Activated CD4-positive, alpha-beta T cell treated with anti-CD3 and anti-CD28 coated beads, Interleukin-2, amount 50 U/mL, for 48 hours (primary cell): ENCODE data around the gene RFESD.

Experiments
- DNase-seq, 2 experiments: peaks; one replicate each; pipeline ENCODE4 v3.0.0-alpha.2; 2020

Gene RFESD

GRCh38 chr5:95646569-95647431 is at the start of gene RFESD:
Gene RFESD (plus strand): TSS chr5:95646777. CDS start chr5:95652272, 5,495 bp downstream.
- peak; percentile 97 to 98 for DNase-seq

GRCh38 chr5:95599252-95599651 is 47.3 kb upstream of the RFESD start:
- DNase-seq, result no peak

DNA sequence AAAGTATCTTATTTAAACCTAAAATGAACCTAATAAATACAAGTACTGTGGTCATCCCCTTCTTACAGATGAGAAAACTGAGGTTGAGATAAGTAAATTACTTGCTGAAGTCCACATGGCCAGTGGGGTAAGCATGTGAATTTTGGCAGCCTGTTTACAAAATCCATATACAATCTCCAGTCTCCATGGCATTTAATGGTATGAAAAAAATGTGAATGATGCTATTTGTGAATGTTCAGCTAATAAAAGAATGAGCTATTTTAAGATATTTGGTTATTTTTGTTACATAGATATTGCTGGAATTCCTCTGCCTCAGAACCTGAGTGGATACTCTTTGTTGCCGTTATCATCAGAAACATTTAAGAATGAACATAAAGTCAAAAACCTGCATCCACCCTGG is 46.0 kb upstream of the RFESD start:
- DNase-seq, result no peak

- no peak for DNase-seq
Measured at GRCh38 chr5:95605786-95606185, 40.8 kb upstream of the RFESD start.

DNA sequence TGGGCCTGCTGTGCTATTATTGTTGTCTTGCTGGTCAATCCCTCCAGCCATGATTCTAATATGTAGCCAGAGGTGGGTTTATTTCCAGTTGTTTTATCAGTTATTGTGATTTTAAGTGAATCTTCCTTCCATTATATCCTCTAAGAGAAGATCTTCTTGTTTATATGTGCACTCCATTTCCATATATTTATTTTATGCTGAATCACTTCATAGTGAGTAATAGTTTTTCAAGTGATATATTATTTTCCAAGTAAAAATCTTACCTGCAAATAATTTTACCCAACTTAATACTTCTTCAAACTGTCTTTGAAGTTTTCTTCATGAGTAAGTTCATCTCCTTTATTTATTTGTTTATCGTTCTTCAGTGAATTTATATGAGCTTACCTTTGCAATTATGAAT is 40.2 kb upstream of the RFESD start:
- DNase-seq, result no peak

DNA sequence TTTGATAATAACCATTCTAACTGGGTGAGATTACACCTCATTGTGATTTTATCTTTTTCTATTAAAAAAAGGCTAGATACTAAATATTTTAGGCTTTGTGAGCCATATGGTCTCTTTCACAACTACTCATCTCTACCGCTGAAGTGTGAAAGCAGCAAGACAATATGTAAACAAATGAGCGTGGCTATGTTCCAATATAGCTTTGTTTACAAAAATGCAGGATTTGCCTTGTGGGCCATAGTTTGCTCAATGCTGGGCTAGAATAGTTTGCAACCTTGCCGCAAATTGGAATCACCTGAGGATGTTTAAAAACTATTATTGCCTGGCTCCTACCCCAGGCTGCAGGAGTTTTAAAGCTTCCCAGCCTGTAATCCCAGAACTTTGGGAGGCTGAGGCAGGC is 36.9 kb upstream of the RFESD start:
- DNase-seq, result no peak

- no peak for DNase-seq
Measured at GRCh38 chr5:95610546-95610945, 36.0 kb upstream of the RFESD start.

- no peak for DNase-seq
Measured at GRCh38 chr5:95611396-95611795, 35.2 kb upstream of the RFESD start.

- no peak for DNase-seq
Measured at GRCh38 chr5:95613514-95613913, 33.1 kb upstream of the RFESD start.

GRCh38 chr5:95615164-95615467 is 31.5 kb upstream of the RFESD start:
- DNase-seq, result no peak

GRCh38 chr5:95617057-95617456 is 29.5 kb upstream of the RFESD start:
- DNase-seq, result no peak

DNA sequence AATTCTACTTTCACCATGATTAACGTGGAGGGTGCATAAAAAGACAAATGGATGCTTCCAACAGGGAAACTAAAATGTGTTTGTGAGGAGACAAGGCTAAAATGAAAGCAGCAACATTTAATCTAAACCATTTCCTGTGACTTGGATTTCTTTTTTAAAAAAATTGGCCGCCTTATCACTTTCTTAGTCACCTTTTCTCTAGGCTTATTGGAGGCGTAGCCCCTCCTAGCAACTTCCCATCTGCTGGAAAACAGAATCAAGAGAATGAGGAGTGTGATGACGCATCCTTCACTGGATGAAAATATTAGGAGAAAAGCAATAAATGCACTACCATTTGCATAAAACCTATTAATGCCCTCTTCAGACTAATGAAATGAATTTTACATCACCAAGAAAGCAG is 27.5 kb upstream of the RFESD start:
- DNase-seq, result no peak

DNA sequence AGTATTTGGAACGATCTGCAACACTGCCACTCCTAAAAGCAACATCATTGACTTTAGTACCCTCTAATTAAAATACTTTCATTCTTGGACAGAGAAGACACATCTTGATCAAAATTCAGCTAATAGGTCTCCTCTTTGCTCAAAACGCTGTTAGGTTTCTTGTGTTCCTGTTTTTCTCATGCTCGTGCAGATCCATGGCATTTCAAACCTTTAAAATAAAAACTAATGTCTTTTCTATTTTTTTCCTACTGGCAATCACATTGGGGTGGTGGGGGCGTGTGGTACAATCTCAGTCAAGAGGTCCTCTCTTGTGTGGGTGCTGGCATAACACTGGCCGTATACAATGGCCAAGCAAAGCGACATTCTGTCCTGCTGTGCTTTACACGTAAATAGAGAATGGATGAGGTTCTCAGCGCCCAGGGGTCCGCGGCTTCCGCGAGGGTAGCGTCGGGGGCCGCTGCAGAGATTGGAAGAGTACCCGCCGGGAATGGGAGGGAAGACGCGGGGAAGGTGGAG is 27.0 kb upstream of the RFESD start:
- DNase-seq, result peak in 1 of 2 experiments; percentile 12

DNA sequence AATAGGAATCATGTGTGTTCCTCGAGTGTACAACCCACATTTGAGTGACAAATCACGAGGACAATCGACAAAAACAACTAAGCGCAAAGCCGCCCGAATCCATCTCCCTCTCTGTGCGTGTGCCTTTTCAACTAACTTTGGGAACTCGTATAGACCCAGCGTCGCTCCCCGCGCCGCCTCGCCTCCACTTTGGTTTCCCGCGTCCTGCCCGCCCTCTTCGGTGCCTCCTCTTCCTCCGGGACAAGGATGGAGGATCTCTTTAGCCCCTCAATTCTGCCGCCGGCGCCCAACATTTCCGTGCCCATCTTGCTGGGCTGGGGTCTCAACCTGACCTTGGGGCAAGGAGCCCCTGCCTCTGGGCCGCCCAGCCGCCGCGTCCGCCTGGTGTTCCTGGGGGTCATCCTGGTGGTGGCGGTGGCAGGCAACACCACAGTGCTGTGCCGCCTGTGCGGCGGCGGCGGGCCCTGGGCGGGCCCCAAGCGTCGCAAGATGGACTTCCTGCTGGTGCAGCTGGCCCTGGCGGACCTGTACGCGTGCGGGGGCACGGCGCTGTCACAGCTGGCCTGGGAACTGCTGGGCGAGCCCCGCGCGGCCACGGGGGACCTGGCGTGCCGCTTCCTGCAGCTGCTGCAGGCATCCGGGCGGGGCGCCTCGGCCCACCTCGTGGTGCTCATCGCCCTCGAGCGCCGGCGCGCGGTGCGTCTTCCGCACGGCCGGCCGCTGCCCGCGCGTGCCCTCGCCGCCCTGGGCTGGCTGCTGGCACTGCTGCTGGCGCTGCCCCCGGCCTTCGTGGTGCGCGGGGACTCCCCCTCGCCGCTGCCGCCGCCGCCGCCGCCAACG is 26.3 kb upstream of the RFESD start, which contains the start of gene GPR150:
Gene GPR150 (plus strand): TSS at position 58 of the 840 bp plus-strand sequence. CDS start 189 bp downstream, at position 247.
- DNase-seq, result peak; percentile 62 to 70

GRCh38 chr5:95620870-95621838 is 25.4 kb upstream of the RFESD start:
- DNase-seq, result peak; percentile 52 to 57

- no peak for DNase-seq
Measured at GRCh38 chr5:95621839-95622629, 24.5 kb upstream of the RFESD start.

DNA sequence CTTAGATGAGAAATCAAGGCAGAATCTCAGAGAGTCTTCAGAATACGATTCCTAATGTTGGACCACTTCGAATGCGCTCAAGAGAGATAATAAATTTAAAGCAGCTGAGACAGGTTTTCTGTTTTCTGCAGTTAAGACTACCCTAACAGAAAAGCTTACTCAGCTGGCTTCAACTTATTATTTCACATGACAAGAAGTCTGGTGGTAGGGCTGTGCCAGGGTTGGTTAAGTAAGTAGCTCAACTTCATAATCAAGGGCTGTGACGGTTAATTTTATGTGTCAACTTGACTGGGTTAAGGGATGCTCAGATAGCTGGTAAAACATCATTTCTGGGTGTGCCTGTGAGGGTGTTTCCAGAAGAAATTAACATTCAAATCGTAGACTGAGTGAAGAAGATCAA is 22.9 kb upstream of the RFESD start:
- DNase-seq, result no peak

GRCh38 chr5:95624368-95624767 is 22.2 kb upstream of the RFESD start:
- DNase-seq, result no peak

- DNase-seq, result no peak
Measured at GRCh38 chr5:95626701-95627100, 19.9 kb upstream of the RFESD start.

DNA sequence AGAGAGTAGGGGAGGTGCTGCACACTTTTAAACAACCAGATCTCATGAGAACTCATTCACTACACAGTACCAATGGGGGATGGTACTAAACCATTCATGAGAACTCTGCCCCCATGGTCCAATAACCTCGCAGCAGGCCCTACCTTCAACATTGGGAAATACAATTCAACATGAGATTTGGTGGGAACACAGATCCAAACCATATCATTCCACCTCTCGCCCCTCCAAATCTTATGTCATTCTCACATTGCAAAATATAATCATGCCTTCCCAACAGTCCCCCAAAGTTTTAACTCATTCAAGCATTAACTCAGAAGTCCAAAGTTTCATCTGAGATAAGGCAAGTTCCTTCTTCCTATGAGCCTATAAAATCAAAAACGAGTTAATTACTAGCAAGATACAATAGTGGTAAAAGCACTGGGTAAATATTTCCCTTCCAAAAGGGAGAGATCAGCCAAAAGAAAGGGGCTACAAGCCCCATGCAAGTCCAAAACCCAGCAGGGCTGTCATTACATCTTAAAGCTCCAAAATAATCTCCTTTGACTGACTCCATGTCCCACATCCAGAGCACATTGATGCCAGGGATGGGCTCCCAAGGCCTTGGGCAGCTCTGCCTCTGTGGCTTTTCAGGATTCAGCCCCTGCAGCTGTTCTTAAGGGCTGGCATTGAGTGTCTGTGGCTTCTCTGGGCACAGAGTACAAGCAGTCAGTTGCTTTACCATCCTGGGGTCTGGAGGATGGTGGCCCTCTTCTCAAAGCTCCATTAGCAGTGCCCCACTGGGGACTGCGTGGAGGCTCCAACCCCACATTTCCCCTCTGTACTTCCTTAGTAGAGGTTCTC is 18.4 kb upstream of the RFESD start:
- no peak for DNase-seq

- no peak for DNase-seq
Measured at GRCh38 chr5:95628933-95629332, 17.6 kb upstream of the RFESD start.
